Left ventricle myocardium inferior (tissue), 1 donor: Measurements from ENCODE around the gene HIVEP2. TPM values are rescaled to one million over a fixed set of nuclear protein-coding genes. Genes with fewer than 3 reads are reported as not detected.
A peak's percentile ranks its signal among the peaks of the same experiment; 100 is the strongest.

Experiments used
- DNase-seq: peaks from one replicate; pipeline ENCODE4 v3.0.0-alpha.2; 2020
- H3K27ac ChIP-seq: fragments of 200-600 bp; replicated peaks from 2 replicates; pipeline ENCODE4 v1.8.0; 2021
- H3K27me3 ChIP-seq: fragments of 200-600 bp; 2 replicates; pipeline ENCODE4 v1.8.0; 2021; ENCODE audit warnings: low read depth
- H3K36me3 ChIP-seq: fragments of 200-600 bp; 2 replicates; pipeline ENCODE4 v1.8.0; 2021
- H3K4me1 ChIP-seq: fragments of 200-600 bp; 2 replicates; pipeline ENCODE4 v1.8.0; 2021
- H3K4me3 ChIP-seq: fragments of 200-600 bp; 2 replicates; pipeline ENCODE4 v1.8.0; 2021; ENCODE audit warnings: mild to moderate bottlenecking, moderate library complexity
- H3K9me3 ChIP-seq: fragments of 200-600 bp; replicated peaks from 2 replicates; pipeline ENCODE4 v1.8.0; 2021
- intact Hi-C: fragments of 100-400 bp; cut with micrococcal nuclease; formaldehyde crosslinking; loops from one replicate; pipeline ENCODE4 v1.11.0; 2022
- total RNA-seq: library from RNA; stranded (reverse); fragmentation: NEBNext Ultra II Directional; extraction: Animal tissue kit (Norgen Biotek cat#: 25700); gene quantifications from one replicate; pipeline ENCODE4 v1.2.1, GENCODE V29; 2021
- TF ChIP-seq, protein P1 (sequence below): fragments of 200-600 bp; IDR thresholded peaks from 2 replicates; pipeline ENCODE4 v1.8.0; 2021; ENCODE audit warnings: antibody characterized with exemption, mild to moderate bottlenecking, borderline replicate concordance
- donor health status: DM: no; HTN: yes; CAD: no; lungs with severe emphysema.

Gene HIVEP2
- total RNA-seq, 1 donor from 2014 or later = 16.2 TPM

DNA sequence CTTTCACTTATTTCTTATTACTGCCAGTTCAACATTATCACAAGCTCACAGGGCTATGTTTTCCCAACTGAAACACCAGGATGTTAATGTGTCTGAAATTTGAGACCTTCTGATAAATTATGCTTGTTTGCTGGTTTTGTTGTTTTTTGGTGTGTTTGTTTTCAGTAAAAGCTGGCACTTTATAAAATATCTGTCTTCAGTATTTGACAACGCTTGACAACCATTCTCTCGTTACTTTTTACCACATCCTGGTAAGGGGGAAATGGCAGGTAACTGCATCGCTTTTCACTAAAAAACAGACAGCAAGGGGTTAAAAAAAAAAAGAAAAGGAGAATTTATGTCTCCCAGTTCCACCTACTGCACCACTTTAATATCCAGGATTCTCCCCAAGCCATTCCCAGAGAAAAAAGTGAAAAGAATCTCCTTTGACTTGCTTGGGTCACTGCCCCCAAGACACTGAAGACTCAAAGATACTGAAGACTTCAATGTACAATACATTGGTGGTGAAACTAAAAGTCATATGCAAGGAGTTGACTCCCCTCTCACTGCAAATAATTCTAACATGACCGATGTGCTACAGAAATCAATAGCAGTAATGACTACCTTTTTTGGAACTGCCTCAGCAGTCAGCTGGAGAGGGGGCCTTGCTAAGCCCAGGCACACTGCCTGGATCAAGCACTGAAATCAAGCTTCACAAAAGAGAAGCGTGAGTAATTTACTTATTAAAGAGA, 88.9 kb downstream of the HIVEP2 start:
- Histone ChIP-seq H3K27me3 (no peaks in the 10 kb centered on the region), H3K4me3 (no peak overlapping the region), H3K9me3 (no peaks in the 10 kb centered on the region), H3K36me3 (no peaks in the 10 kb centered on the region), H3K27ac (no peak overlapping the region), H3K4me1 (peaks cover 41% of the 10 kb centered on the region)
- intact Hi-C loops = no loop called here
- TF ChIP-seq, protein P1, sequence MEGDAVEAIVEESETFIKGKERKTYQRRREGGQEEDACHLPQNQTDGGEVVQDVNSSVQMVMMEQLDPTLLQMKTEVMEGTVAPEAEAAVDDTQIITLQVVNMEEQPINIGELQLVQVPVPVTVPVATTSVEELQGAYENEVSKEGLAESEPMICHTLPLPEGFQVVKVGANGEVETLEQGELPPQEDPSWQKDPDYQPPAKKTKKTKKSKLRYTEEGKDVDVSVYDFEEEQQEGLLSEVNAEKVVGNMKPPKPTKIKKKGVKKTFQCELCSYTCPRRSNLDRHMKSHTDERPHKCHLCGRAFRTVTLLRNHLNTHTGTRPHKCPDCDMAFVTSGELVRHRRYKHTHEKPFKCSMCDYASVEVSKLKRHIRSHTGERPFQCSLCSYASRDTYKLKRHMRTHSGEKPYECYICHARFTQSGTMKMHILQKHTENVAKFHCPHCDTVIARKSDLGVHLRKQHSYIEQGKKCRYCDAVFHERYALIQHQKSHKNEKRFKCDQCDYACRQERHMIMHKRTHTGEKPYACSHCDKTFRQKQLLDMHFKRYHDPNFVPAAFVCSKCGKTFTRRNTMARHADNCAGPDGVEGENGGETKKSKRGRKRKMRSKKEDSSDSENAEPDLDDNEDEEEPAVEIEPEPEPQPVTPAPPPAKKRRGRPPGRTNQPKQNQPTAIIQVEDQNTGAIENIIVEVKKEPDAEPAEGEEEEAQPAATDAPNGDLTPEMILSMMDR = no peak
- DNase-seq = no peak

DNA sequence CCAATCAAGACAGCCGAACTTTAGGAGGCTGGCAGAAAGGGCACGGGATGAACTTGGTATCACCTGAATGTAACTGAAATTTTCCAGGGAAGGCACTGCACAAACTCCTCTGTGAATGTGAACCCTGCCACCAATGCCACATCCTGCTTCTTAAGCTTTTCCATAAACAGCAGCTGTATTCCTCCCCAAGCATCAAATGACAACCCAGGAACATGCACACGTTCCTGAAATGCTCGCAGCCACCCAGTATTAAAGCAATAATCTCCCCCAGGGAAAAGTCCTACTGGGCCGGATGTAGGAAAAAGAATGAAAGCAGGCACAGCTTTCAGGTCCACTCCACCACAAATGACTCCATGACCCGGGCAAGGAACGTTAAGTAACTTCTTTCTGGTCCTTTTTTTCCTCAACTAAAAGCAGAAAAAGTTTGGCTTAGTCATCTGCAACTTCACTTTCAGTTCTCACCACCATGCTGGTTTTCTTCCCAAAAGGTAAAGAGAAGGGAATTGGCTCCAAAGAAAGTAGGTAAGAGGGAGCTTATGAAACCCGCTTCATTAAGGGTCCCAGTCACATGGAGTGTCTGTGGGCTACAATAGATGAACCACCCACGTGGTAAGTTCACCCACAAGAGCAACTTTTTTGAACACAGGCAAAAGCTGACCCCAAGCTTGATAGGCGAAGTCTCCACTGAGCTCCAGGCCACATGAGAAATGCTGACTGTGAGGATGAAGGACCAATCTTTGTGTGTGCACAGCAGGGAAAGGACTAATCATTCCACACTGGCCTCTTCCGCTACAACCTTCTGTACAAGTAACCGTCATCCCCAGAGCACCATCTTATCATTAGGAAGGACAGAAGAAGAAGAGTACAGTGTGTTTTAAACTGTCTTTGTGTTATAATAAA, 90.1 kb downstream of the HIVEP2 start:
- H3K9me3 ChIP-seq = no peaks in the 10 kb centered on the region
- no peak for DNase-seq
- TF ChIP-seq, protein P1 = no peak
- no peak overlapping the region for H3K27ac ChIP-seq
- H3K27me3 ChIP-seq = no peaks in the 10 kb centered on the region
- H3K36me3 ChIP-seq = no peaks in the 10 kb centered on the region
- peaks cover 50% of the 10 kb centered on the region for H3K4me1 ChIP-seq
- intact Hi-C loops = no loop called here
- no peak overlapping the region for H3K4me3 ChIP-seq

DNA sequence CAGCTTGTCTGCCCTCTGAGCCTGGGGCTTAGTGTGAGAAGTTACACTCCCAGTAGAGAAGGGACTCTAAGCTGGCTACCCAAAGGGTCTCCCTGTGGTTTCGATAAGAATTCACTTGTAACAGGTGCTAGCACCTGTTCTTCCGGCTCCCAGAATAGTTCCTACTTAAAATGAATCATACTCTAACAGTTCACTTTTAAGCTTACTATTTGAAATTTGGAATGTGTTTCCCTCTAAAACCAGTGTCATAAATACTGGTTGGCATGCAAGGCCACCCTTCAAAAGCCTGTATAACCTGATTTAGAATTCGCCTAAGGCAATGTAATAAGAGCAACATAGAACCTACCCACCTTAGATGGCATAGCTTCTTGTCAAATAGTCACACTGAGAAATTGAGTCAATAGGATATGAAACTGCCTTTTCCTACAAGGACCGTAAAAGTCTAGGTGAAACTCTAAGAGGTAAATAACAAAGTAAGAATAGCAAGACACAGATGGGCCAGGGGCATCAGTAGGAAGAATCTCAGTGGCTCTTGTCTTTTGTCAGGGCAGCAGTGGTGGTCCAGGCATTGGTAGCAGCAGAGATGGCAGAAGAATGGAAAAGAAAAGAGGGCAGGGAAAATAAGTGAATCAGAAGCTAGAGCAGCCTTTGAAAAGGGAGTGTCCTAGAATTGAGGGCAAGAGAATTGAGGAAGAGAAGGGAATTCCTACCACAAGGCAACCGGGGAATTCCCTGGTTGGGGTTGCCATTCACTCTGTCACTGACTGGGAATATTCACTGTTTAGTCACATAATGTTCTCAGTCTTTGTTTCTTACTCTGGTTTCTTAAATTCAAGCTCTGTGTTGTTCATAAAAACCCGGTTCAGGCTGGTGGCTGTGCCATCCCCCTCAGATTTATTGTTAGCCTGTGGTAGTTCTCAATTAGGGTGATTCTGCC, 91.5 kb downstream of the HIVEP2 start:
- Histone ChIP-seq H3K4me1 (peaks cover 56% of the 10 kb centered on the region), H3K27me3 (no peaks in the 10 kb centered on the region), H3K36me3 (no peaks in the 10 kb centered on the region), H3K4me3 (no peak overlapping the region), H3K9me3 (no peaks in the 10 kb centered on the region), H3K27ac (no peak overlapping the region)
- DNase-seq = no peak
- TF ChIP-seq, protein P1 = no peak
- intact Hi-C loops = no loop called here

GRCh38 chr6:142851601-142852000, 93.4 kb downstream of the HIVEP2 start:
- Histone ChIP-seq H3K27ac (peak overlapping the region; percentile 33), H3K36me3 (no peaks in the 10 kb centered on the region), H3K27me3 (no peaks in the 10 kb centered on the region), H3K9me3 (no peaks in the 10 kb centered on the region), H3K4me3 (no peak overlapping the region), H3K4me1 (peaks cover 66% of the 10 kb centered on the region)
- DNase-seq = no peak
- intact Hi-C loops = no loop called here
- TF ChIP-seq, protein P1 = no peak

- Histone ChIP-seq H3K27me3 (no peaks in the 10 kb centered on the region), H3K27ac (peak overlapping the region; percentile 33), H3K4me3 (no peak overlapping the region), H3K4me1 (peaks cover 70% of the 10 kb centered on the region), H3K36me3 (no peaks in the 10 kb centered on the region), H3K9me3 (no peaks in the 10 kb centered on the region)
- TF ChIP-seq, protein P1 = no peak
- intact Hi-C loops = no loop called here
- DNase-seq = no peak
Observed at GRCh38 chr6:142850679-142851423, 94.1 kb downstream of the HIVEP2 start.
